Measurements from ENCODE around the gene METTL25B. TPM values are rescaled to one million over a fixed set of nuclear protein-coding genes. Genes with fewer than 3 reads are reported as not detected.

The METTL25B gene
- total and polyA plus RNA-seq, 2 of the 13 experiments (the other 11 are each of a cell fraction or from before 2014, with no cell fraction given) = 11.9 to 24.0 TPM

DNA sequence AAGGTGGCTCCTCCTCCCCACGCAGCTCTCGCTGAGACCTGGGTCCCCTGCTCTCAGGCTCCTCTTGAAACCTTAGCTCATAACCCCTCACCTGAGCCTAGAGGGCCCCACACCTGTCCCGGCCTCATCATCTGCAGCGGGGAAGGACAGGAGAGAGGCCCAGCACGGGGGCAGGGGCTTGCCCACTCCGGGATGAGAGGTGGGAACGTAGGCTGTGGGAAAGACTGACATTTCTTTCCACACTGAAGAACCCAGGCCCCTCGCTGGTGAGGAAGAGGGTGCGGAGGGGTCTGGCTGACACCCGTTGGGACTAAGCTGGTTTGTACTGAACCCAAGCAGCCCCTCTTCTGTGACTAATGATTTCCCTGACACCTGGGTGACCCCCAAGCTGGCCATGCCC lies 37.1 kb upstream of the METTL25B start:
- BruUV-seq (replicated peaks) = no TSS peak
- Histone ChIP-seq H3K9ac (ENCODE audit: insufficient read depth, low read depth, low read length) (no peak overlapping the region), H3K4me1 (ENCODE audit: insufficient read depth, low read length) (peaks cover 40% of the 10 kb centered on the region), H3K27me3 (ENCODE audit: control insufficient read depth in 1 of 2, insufficient read depth in 2 of 2, low read length in 2 of 2) (peaks cover 14 to 46% of the 10 kb centered on the region in 2 experiments; a peak in 4 of 5 replicates), H3K79me2 (ENCODE audit: insufficient read depth, low read length) (no peaks in the 10 kb centered on the region), H3K27ac (ENCODE audit: extremely low read length, insufficient read depth, low read length) (no peak overlapping the region), H3K36me3 (replicated peaks in 1 of 2; ENCODE audit: control insufficient read depth in 1 of 2, insufficient read depth in 2 of 2, low read length in 2 of 2) (no peaks in the 10 kb centered on the region), H3K9me3 (ENCODE audit: low read length) (no peaks in the 10 kb centered on the region), H3K4me3 (replicated peaks in 1 of 3; ENCODE audit: insufficient read depth in 1 of 3, low read depth in 2 of 3, low read length in 3 of 3) (no peak overlapping the region), H3K4me2 (ENCODE audit: low read depth, low read length) (no peak overlapping the region), H2AFZ (ENCODE audit: low read length) (no peak overlapping the region), H4K20me1 (ENCODE audit: insufficient read depth, low read length) (no peaks in the 10 kb centered on the region)
- intact Hi-C loops (cut with micrococcal nuclease; ENCODE audit: unreplicated experiment) (no loop called here), in situ Hi-C loops (cut with HindIII; ENCODE audit: extremely low pct_ligation_motif_present, low pct_unique_long_range_greater_than_20kb) (loop anchor here (10.0 kb wide), 2 partner anchors 174 to 234 kb away; partner anchors contain the start of genes LRRC71 and NTRK1)
- CTCF ChIA-PET (ENCODE audit: low intra/inter-chr PET ratio, low total read pairs) = interaction anchor here (2.9 to 4.7 kb wide), 2 partner anchors 14 to 35 kb away, joined by 30 to 119 read pairs; partner anchors contain the start of genes CRABP2, ISG20L2 and METTL25B
- WGBS (ENCODE audit: low lambda C conversion rate) = 17% methylated on average over 1 of the region's 10 CpGs
- TF ChIP-seq, protein P1, sequence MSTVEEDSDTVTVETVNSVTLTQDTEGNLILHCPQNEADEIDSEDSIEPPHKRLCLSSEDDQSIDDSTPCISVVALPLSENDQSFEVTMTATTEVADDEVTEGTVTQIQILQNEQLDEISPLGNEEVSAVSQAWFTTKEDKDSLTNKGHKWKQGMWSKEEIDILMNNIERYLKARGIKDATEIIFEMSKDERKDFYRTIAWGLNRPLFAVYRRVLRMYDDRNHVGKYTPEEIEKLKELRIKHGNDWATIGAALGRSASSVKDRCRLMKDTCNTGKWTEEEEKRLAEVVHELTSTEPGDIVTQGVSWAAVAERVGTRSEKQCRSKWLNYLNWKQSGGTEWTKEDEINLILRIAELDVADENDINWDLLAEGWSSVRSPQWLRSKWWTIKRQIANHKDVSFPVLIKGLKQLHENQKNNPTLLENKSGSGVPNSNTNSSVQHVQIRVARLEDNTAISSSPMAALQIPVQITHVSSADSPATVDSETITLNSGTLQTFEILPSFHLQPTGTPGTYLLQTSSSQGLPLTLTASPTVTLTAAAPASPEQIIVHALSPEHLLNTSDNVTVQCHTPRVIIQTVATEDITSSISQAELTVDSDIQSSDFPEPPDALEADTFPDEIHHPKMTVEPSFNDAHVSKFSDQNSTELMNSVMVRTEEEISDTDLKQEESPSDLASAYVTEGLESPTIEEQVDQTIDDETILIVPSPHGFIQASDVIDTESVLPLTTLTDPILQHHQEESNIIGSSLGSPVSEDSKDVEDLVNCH (CRISPR knock-in tag; IDR thresholded peaks at IDR 0.05) = no peak
- TF ChIP-seq, protein P2, sequence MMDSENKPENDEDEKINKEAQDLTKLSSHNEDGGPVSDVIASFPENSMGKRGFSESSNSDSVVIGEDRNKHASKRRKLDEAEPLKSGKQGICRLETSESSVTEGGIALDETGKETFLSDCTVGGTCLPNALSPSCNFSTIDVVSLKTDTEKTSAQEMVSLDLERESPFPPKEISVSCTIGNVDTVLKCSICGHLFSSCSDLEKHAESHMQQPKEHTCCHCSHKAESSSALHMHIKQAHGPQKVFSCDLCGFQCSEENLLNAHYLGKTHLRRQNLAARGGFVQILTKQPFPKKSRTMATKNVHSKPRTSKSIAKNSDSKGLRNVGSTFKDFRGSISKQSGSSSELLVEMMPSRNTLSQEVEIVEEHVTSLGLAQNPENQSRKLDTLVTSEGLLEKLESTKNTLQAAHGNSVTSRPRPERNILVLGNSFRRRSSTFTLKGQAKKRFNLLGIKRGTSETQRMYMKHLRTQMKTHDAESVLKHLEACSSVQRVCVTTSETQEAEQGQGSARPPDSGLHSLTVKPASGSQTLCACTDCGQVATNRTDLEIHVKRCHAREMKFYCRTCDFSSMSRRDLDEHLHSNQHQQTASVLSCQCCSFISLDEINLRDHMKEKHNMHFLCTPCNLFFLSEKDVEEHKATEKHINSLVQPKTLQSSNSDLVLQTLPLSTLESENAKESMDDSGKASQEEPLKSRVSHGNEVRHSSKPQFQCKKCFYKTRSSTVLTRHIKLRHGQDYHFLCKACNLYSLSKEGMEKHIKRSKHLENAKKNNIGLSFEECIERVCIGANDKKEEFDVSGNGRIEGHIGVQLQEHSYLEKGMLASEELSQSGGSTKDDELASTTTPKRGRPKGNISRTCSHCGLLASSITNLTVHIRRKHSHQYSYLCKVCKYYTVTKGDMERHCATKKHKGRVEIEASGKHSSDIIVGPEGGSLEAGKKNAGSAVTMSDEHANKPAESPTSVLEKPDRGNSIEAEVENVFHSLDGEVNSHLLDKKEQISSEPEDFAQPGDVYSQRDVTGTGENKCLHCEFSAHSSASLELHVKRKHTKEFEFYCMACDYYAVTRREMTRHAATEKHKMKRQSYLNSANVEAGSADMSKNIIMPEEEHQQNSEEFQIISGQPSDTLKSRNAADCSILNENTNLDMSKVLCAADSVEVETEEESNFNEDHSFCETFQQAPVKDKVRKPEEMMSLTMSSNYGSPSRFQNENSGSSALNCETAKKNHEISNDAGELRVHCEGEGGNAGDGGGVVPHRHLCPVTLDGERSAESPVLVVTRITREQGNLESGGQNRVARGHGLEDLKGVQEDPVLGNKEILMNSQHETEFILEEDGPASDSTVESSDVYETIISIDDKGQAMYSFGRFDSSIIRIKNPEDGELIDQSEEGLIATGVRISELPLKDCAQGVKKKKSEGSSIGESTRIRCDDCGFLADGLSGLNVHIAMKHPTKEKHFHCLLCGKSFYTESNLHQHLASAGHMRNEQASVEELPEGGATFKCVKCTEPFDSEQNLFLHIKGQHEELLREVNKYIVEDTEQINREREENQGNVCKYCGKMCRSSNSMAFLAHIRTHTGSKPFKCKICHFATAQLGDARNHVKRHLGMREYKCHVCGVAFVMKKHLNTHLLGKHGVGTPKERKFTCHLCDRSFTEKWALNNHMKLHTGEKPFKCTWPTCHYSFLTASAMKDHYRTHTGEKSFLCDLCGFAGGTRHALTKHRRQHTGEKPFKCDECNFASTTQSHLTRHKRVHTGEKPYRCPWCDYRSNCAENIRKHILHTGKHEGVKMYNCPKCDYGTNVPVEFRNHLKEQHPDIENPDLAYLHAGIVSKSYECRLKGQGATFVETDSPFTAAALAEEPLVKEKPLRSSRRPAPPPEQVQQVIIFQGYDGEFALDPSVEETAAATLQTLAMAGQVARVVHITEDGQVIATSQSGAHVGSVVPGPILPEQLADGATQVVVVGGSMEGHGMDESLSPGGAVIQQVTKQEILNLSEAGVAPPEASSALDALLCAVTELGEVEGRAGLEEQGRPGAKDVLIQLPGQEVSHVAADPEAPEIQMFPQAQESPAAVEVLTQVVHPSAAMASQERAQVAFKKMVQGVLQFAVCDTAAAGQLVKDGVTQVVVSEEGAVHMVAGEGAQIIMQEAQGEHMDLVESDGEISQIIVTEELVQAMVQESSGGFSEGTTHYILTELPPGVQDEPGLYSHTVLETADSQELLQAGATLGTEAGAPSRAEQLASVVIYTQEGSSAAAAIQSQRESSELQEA (CRISPR knock-in tag; IDR thresholded peaks at IDR 0.05; ENCODE audit: not compliant biosample characterization) = no peak
- no peak for TF ChIP-seq ZFYVE20 (CRISPR knock-in tag; IDR thresholded peaks at IDR 0.05; ENCODE audit: borderline replicate concordance, low read depth)
- no peak for TF ChIP-seq ZNF264 (CRISPR knock-in tag; IDR thresholded peaks at IDR 0.05)
- POLR2A ChIA-PET = interaction anchor here (0.7 to 2.0 kb wide), 3 partner anchors 16 to 37 kb away, joined by 3 to 5 read pairs (median 5); partner anchors contain the start of genes ISG20L2 and METTL25B
- DNase-seq (ENCODE audit: low spot score) = no peak
- ATAC-seq = no peak
- FAIRE-seq = no peak

Measured in HepG2 (cell line).